ENCODE results near the gene ZFP1. TPM values are rescaled to one million over a fixed set of nuclear protein-coding genes. Genes with fewer than 3 reads are reported as not detected.

The ZFP1 gene
- total RNA-seq, 1 experiment from 2014 or later, result 15.3 TPM

- Histone ChIP-seq H4K20me1 (ENCODE audit: control insufficient read depth, insufficient read depth, insufficient read length) (no peaks in the 10 kb centered on the region), H4K5ac (ENCODE audit: insufficient read length, low read depth, low read length) (no peak overlapping the region), H2BK120ac (ENCODE audit: low read depth, low read length, poor library complexity, severe bottlenecking) (no peak overlapping the region), H3K14ac (ENCODE audit: insufficient read depth, low read length) (0 out of 2 replicates have a peak overlapping the region, but pooled peaks have one; percentile 18), H3K9me3 (ENCODE audit: control insufficient read depth, low read depth, low read length) (no peaks in the 10 kb centered on the region), H3K27me3 (ENCODE audit: insufficient read depth, low read length) (no peaks in the 10 kb centered on the region), H2BK20ac (ENCODE audit: low read depth, low read length, poor library complexity, severe bottlenecking) (no peak overlapping the region), H4K91ac (ENCODE audit: insufficient read length, low read depth, low read length) (no peak overlapping the region), H3K4ac (ENCODE audit: low read depth, low read length) (no peak overlapping the region), H3K4me2 (ENCODE audit: insufficient read depth, insufficient read length, low read length) (no peak overlapping the region), H2BK15ac (ENCODE audit: low read depth, low read length) (no peak overlapping the region), H3K18ac (ENCODE audit: insufficient read length, low read depth, low read length) (no peak overlapping the region), H3T11ph (ENCODE audit: low read length) (no peak overlapping the region), H3K79me1 (ENCODE audit: insufficient read depth, low read depth, low read length, poor library complexity, severe bottlenecking) (no peaks in the 10 kb centered on the region), H3K4me1 (ENCODE audit: insufficient read depth, low read length) (peaks cover 2% of the 10 kb centered on the region; the same call in 1 of the 2 replicates), H3K79me2 (ENCODE audit: insufficient read depth, low read length) (0 out of 2 replicates have a peak, but pooled peaks cover 1% of the 10 kb centered on the region), H2BK12ac (ENCODE audit: insufficient read length, low read depth, low read length) (no peak overlapping the region), H2BK5ac (ENCODE audit: insufficient read length, low read length) (no peak overlapping the region), H3K27ac (ENCODE audit: insufficient read length, low read depth, low read length) (no peak overlapping the region), H3K23me2 (ENCODE audit: insufficient read length, low read depth, low read length, poor library complexity, severe bottlenecking) (no peaks in the 10 kb centered on the region), H4K8ac (replicated peaks; ENCODE audit: insufficient read length, low read depth, low read length) (no peak overlapping the region), H3K9ac (ENCODE audit: extremely low read depth, insufficient read length, low read length) (no peak overlapping the region), H3K23ac (ENCODE audit: insufficient read length, low read depth, low read length) (no peak overlapping the region), H2AK5ac (ENCODE audit: insufficient read length, low read length) (no peak overlapping the region), H3K56ac (ENCODE audit: insufficient read length, low read depth, low read length) (no peak overlapping the region), H2AFZ (ENCODE audit: low read length) (no peak overlapping the region)
- H3K27me3 Mint-ChIP-seq (ENCODE audit: low read depth), result no peaks in the 10 kb centered on the region; the same call in 1 of the 2 replicates
- peaks cover 17 to 40% (median 34%) of the 10 kb centered on the region in 3 experiments; a peak in 6 of 7 replicates for H3K36me3 Mint-ChIP-seq (ENCODE audit: insufficient read depth in 1 of 3, low read depth in 3 of 3)
- peak; percentile 24 for DNase-seq
- no peak overlapping the region for H3K4me3 Mint-ChIP-seq
- no peaks in the 10 kb centered on the region; a peak in 1 of 5 replicates for H3K9me3 Mint-ChIP-seq
- no CpG with 5 or more reads among the region's 10 CpGs for WGBS (ENCODE audit: extremely low coverage, insufficient read length, low lambda C conversion rate)
- TF ChIP-seq CTCF (conservative IDR thresholded peaks at IDR 0.05), result no peak
- H3K27ac Mint-ChIP-seq, result peak overlapping the region in 2 of 3 experiments; percentile 23 to 83; a peak in 3 of 7 replicates
- H3K4me1 Mint-ChIP-seq, result peaks cover 27 to 30% of the 10 kb centered on the region in 2 experiments
Observed at GRCh38 chr16:75105306-75106061, 42.8 kb upstream of the ZFP1 start.
